NCI-H460 (cell line): ENCODE results near the gene MAVS. TPM values are rescaled to one million over a fixed set of nuclear protein-coding genes. Genes with fewer than 3 reads are reported as not detected.
"Not testable (repeated sequence)": the region's sequence is repeated elsewhere in the genome, so short reads cannot be mapped to it uniquely, and the experiment has no call there.

ENCODE experiments used
- DNase-seq: peaks from one replicate; pipeline ENCODE4 v3.0.0-alpha.2; 2016; ENCODE audit warnings: low read depth; ENCODE audit errors: extremely low read depth
- total RNA-seq: library from RNA; depleted of rRNA; stranded (reverse); fragments of >200 nt; shearing (Covaris generic); gene quantifications from 2 replicates; pipeline ENCODE4 v1.2.3, GENCODE V29; 2014

Gene MAVS
- total RNA-seq, 1 experiment from 2014 or later, result 21.0 TPM

GRCh38 chr20:3876676-3877075, 30.0 kb downstream of the MAVS start:
- no peak for DNase-seq

- DNase-seq, result not testable (repeated sequence)
Observed at GRCh38 chr20:3878921-3879274, 32.3 kb downstream of the MAVS start.

- no peak for DNase-seq
Observed at GRCh38 chr20:3885715-3886114, 39.1 kb downstream of the MAVS start.

- no peak for DNase-seq
Observed at GRCh38 chr20:3887876-3888620, 41.4 kb downstream of the MAVS start.

- peak; percentile 99 for DNase-seq
Observed at GRCh38 chr20:3888622-3889488, 42.2 kb downstream of the MAVS start, which contains the start of gene PANK2. PANK2 (plus strand) TSS chr20:3889387.

- no peak for DNase-seq
Observed at GRCh38 chr20:3889489-3890397, 43.1 kb downstream of the MAVS start.

GRCh38 chr20:3890398-3890751, 43.7 kb downstream of the MAVS start:
- no peak for DNase-seq

- no peak for DNase-seq
Observed at GRCh38 chr20:3890999-3891929, 44.6 kb downstream of the MAVS start.

- DNase-seq, result no peak
Observed at GRCh38 chr20:3894796-3895195, 48.2 kb downstream of the MAVS start.

- no peak for DNase-seq
Observed at GRCh38 chr20:3896302-3896701, 49.7 kb downstream of the MAVS start.

- no peak for DNase-seq
Observed at GRCh38 chr20:3896853-3897583, 50.4 kb downstream of the MAVS start.

GRCh38 chr20:3898181-3898580, 51.5 kb downstream of the MAVS start:
- not testable (repeated sequence) for DNase-seq

GRCh38 chr20:3898639-3899038, 52.0 kb downstream of the MAVS start:
- DNase-seq, result no peak

GRCh38 chr20:3900187-3900604, 53.6 kb downstream of the MAVS start:
- no peak for DNase-seq

GRCh38 chr20:3901028-3901705, 54.5 kb downstream of the MAVS start:
- DNase-seq, result no peak

GRCh38 chr20:3901706-3902440, 55.2 kb downstream of the MAVS start:
- no peak for DNase-seq

- DNase-seq, result no peak
Observed at GRCh38 chr20:3902446-3902845, 55.8 kb downstream of the MAVS start.

- no peak for DNase-seq
Observed at GRCh38 chr20:3904224-3904623, 57.6 kb downstream of the MAVS start.
